Measurements from ENCODE around the gene C12orf75. TPM values are rescaled to one million over a fixed set of nuclear protein-coding genes. Genes with fewer than 3 reads are reported as not detected.

C12orf75 gene
- total and polyA plus RNA-seq, 8 donors, result 4.9 to 145 (median 43.4) TPM; not detected in 1

DNA sequence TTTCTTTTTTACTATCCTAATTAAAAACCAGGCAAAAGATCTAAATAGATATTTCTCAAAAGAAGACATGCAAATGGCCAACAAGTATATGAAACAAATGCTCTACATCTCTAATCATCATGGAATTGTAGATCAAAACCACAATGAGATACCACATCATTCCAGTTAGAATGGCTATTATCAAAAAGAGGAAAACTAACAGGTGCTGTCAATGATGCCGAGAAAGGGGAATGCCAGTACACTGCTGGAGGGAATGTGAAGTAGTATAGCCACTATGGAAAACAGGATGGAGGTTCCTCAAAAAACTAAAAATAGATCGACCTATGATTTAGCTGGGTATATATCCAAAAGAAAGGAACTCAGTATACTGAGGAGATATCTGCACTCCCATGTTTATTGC lies 39.0 kb upstream of the C12orf75 start:
- Histone ChIP-seq H3K27ac (no peak overlapping the region), H3K27me3 (peaks cover 0 to 5% (median 0%) of the 10 kb centered on the region in 3 donors), H3K4me3 (no peak overlapping the region), H3K9me3 (no peaks in the 10 kb centered on the region), H3K4me1 (peaks cover 4 to 9% (median 8%) of the 10 kb centered on the region in 4 donors), H3K36me3 (no peaks in the 10 kb centered on the region)
- WGBS, 5 donors, result 89 to 97% (median 94%) methylated on average over 2 of the region's 2 CpGs
- DNase-seq, result no peak
- intact Hi-C loops (cut with DNase I; ENCODE audit: low total_unique reads), result no loop called here
- no peak for TF ChIP-seq POLR2AphosphoS5 (IDR thresholded peaks at IDR 0.05)
- no peak for TF ChIP-seq CTCF (IDR thresholded peaks at IDR 0.05)
- TF ChIP-seq EP300 (IDR thresholded peaks at IDR 0.05), result no peak
- TF ChIP-seq POLR2A (IDR thresholded peaks at IDR 0.05), result no peak

DNA sequence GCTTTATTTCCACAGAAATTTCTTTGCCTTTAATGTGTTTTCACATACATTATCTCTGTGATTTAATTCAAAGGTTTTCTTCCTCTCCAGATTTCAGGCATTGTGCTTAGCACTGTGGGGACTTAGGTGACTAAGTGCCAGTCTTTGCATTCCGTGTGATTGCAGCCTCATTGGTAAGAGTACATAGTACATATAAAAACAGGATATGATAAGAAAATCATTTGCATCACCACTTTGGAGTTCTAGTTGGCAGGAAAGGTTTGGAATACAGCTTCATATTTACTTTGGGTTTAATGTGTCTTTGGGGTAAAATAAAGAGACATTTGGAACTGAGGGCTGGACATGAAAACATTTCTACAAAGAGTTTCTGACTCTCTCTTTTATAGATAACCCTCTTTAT lies 37.8 kb upstream of the C12orf75 start:
- TF ChIP-seq POLR2AphosphoS5 (IDR thresholded peaks at IDR 0.05) (peak in 1 of 3 donors; percentile 71), CTCF (IDR thresholded peaks at IDR 0.05) (no peak)
- Histone ChIP-seq H3K27me3 (peaks cover 0 to 5% (median 0%) of the 10 kb centered on the region in 3 donors), H3K36me3 (no peaks in the 10 kb centered on the region), H3K4me3 (no peak overlapping the region), H3K4me1 (peaks cover 0 to 7% (median 5%) of the 10 kb centered on the region in 4 donors), H3K9me3 (peaks cover 0 to 1% (median under 1%) of the 10 kb centered on the region in 4 donors), H3K27ac (peak overlapping the region in 2 of 5 donors; percentile 1 to 22)
- WGBS, 5 donors, result 21 to 40% (median 32%) methylated on average over 1 of the region's 1 CpG
- intact Hi-C loops (cut with DNase I; ENCODE audit: low total_unique reads), result no loop called here
- peak in 1 of 2 donors; percentile 34 for DNase-seq

- Histone ChIP-seq H3K27ac (no peak overlapping the region), H3K4me1 (peaks cover 0 to 2% (median under 1%) of the 10 kb centered on the region in 4 donors), H3K27me3 (peaks cover 0 to under 1% (median 0%) of the 10 kb centered on the region in 3 donors), H3K9me3 (peaks cover 0 to 6% (median 3%) of the 10 kb centered on the region in 4 donors), H3K36me3 (no peaks in the 10 kb centered on the region), H3K4me3 (no peak overlapping the region)
- DNase-seq, result no peak
- TF ChIP-seq CTCF (IDR thresholded peaks at IDR 0.05), result no peak
- TF ChIP-seq POLR2A (IDR thresholded peaks at IDR 0.05), result no peak
- TF ChIP-seq POLR2AphosphoS5 (IDR thresholded peaks at IDR 0.05), result no peak
- TF ChIP-seq EP300 (IDR thresholded peaks at IDR 0.05), result no peak
- intact Hi-C loops (cut with DNase I; ENCODE audit: low total_unique reads), result no loop called here
Observed at GRCh38 chr12:105293187-105293586, 37.3 kb upstream of the C12orf75 start.

DNA sequence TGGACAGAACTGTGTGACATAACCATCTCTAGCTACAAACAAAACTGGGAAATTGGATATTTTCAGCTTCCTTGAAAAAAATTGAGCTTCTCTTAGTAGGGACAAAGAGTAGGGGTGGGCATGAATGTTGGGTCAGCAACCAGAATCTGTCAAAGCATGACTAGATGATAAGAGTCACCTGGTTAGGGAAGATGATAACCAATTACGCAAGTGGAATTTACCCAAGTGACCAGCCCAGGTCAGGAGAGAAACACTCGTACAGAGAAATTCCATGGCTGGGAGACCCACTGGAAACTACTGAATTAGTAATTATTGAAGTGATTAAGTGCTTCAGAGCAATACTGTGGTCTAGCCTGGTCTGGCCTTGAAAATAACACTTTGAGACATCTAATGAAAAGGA lies 36.3 kb upstream of the C12orf75 start:
- H3K4me3 ChIP-seq, result no peak overlapping the region
- no peak for DNase-seq
- TF ChIP-seq POLR2A (IDR thresholded peaks at IDR 0.05) (no peak), POLR2AphosphoS5 (IDR thresholded peaks at IDR 0.05) (no peak), CTCF (IDR thresholded peaks at IDR 0.05) (no peak), EP300 (IDR thresholded peaks at IDR 0.05) (no peak)
- intact Hi-C loops (cut with DNase I; ENCODE audit: low total_unique reads), result no loop called here
- no peaks in the 10 kb centered on the region for H3K27me3 ChIP-seq
- no peak overlapping the region for H3K27ac ChIP-seq
- H3K4me1 ChIP-seq, result no peaks in the 10 kb centered on the region
- H3K36me3 ChIP-seq, result no peaks in the 10 kb centered on the region
- WGBS, 5 donors, result 79 to 89% (median 82%) methylated on average over 2 of the region's 2 CpGs
- H3K9me3 ChIP-seq, result peaks cover 0 to 16% (median 8%) of the 10 kb centered on the region in 4 donors
